H1 (cell line): Measurements from ENCODE around the gene DBNDD2. TPM values are rescaled to one million over a fixed set of nuclear protein-coding genes. Genes with fewer than 3 reads are reported as not detected.

ENCODE experiments used
- CTCF ChIA-PET: fragments of 300-600 bp; sonication (Branson Sonifier 250); formaldehyde crosslinking; loops from one replicate; lab custom pipeline; 2021; ENCODE audit not compliant: partially characterized antibody; lab: Charles Lee
- POLR2A ChIA-PET: fragments of 300-600 bp; sonication (Branson Sonifier 250); formaldehyde crosslinking; loops from one replicate; lab custom pipeline; 2021; ENCODE audit warnings: inconsistent platforms; ENCODE audit not compliant: partially characterized antibody; lab: Charles Lee
- DNase-seq, 2 experiments: peaks; one replicate each; pipeline versions ENCODE4 v3.0.0 to v3.0.0-alpha.2; 2010 to 2022; ENCODE audit warnings: low spot score in 2 of 2, low read depth in 1 of 2, mixed read lengths in 1 of 2
- FAIRE-seq: peaks from 2 replicates; lab custom pipeline; 2011; peaks lifted over from hg19 to GRCh38; lab: Jason Lieb, UNC
- H2AFZ ChIP-seq: 2 replicates; pipeline ENCODE4 v1.8.1; 2012; ENCODE audit warnings: low read length, inconsistent platforms
- H2AK5ac ChIP-seq: 2 replicates; pipeline ENCODE4 v1.6.1; 2013; ENCODE audit warnings: low read depth, low read length
- H2BK120ac ChIP-seq: replicated peaks from 2 replicates; pipeline ENCODE3; 2013; ENCODE audit warnings: low read depth, low read length, inconsistent platforms
- H2BK12ac ChIP-seq: 2 replicates; pipeline ENCODE4 v1.6.1; 2013; ENCODE audit warnings: low read depth, low read length
- H2BK15ac ChIP-seq: 2 replicates; pipeline ENCODE4 v1.6.1; 2013; ENCODE audit warnings: low read length
- H2BK20ac ChIP-seq: 2 replicates; pipeline ENCODE4 v1.6.1; 2013; ENCODE audit warnings: low read length
- H2BK5ac ChIP-seq: 2 replicates; pipeline ENCODE4 v1.6.1; 2013; ENCODE audit warnings: low read depth, low read length
- H3K14ac ChIP-seq: 2 replicates; pipeline ENCODE4 v1.6.1; 2013; ENCODE audit warnings: inconsistent platforms; ENCODE audit not compliant: insufficient read length
- H3K18ac ChIP-seq: 2 replicates; pipeline ENCODE4 v1.6.1; 2013; ENCODE audit warnings: low read length; ENCODE audit errors: extremely low read depth
- H3K23ac ChIP-seq: 2 replicates; pipeline ENCODE4 v1.6.1; 2013; ENCODE audit warnings: inconsistent platforms; ENCODE audit not compliant: insufficient read length
- H3K23me2 ChIP-seq: 2 replicates; pipeline ENCODE4 v1.6.1; 2013; ENCODE audit warnings: low read depth, low read length
- H3K27ac ChIP-seq: 2 replicates; pipeline ENCODE4 v1.6.1; 2011; ENCODE audit warnings: low read depth, low read length, inconsistent platforms
- H3K27me3 ChIP-seq, 4 experiments: replicated peaks in 1 of 4; 1 replicate in 1 of 4; 2 replicates in 3 of 4; pipeline versions ENCODE4 v1.6.1 to v1.8.1; 2011 to 2013; ENCODE audit warnings: low read length in 3 of 4, mild to moderate bottlenecking in 3 of 4, inconsistent platforms in 2 of 4, mixed read lengths in 2 of 4, moderate library complexity in 1 of 4; ENCODE audit not compliant: control insufficient read depth in 3 of 4, insufficient read depth in 3 of 4; ENCODE audit errors: extremely low read depth in 1 of 4
- H3K36me3 ChIP-seq, 4 experiments: 2 replicates each; pipeline versions ENCODE4 v1.6.1 to v1.8.1; 2011 to 2013; ENCODE audit warnings: mild to moderate bottlenecking in 4 of 4, low read length in 3 of 4, moderate library complexity in 2 of 4, control low read depth in 1 of 4, inconsistent platforms in 1 of 4; ENCODE audit not compliant: insufficient read depth in 4 of 4, control insufficient read depth in 2 of 4
- H3K4ac ChIP-seq: replicated peaks from 2 replicates; pipeline ENCODE3; 2013; ENCODE audit warnings: low read length, low read depth, mixed read lengths, inconsistent platforms; ENCODE audit not compliant: insufficient read length
- H3K4me1 ChIP-seq, 4 experiments: replicated peaks in 1 of 4; 1 replicate in 1 of 4; 2 replicates in 3 of 4; pipeline versions ENCODE4 v1.6.1 to v1.8.1; 2011 to 2013; ENCODE audit warnings: low read length in 3 of 4, inconsistent platforms in 2 of 4, mixed read lengths in 1 of 4; ENCODE audit not compliant: insufficient read depth in 4 of 4, control insufficient read depth in 3 of 4
- H3K4me2 ChIP-seq, 2 experiments: 2 replicates each; pipeline versions ENCODE4 v1.6.1 to v1.8.1; 2011 to 2013; ENCODE audit warnings: low read depth in 2 of 2, low read length in 2 of 2, control low read depth in 1 of 2, inconsistent platforms in 1 of 2, mild to moderate bottlenecking in 1 of 2; ENCODE audit not compliant: insufficient read depth in 1 of 2
- H3K4me3 ChIP-seq, 4 experiments: fragments of 200-600, 300-600 bp in 1 of 4; sonication (generic), shearing (Covaris generic), sonication (Bioruptor Twin) in 1 of 4; 2 replicates each; pipeline versions ENCODE4 v1.5.1 to v1.8.1; 2011 to 2016; ENCODE audit warnings: low read length in 4 of 4, low read depth in 3 of 4, control low read depth in 2 of 4, inconsistent platforms in 2 of 4, mild to moderate bottlenecking in 2 of 4, mixed read lengths in 1 of 4, moderate library complexity in 1 of 4; ENCODE audit not compliant: insufficient read depth in 2 of 4; ENCODE audit errors: extremely low read depth in 1 of 4
- H3K56ac ChIP-seq: replicated peaks from 2 replicates; pipeline ENCODE3; 2013; ENCODE audit warnings: low read depth, mild to moderate bottlenecking, mixed read lengths, low read length, inconsistent platforms; ENCODE audit not compliant: insufficient read length
- H3K79me1 ChIP-seq: 2 replicates; pipeline ENCODE4 v1.6.1; 2013; ENCODE audit warnings: low read depth, low read length, control low read depth
- H3K79me2 ChIP-seq, 2 experiments: 2 replicates each; pipeline versions ENCODE4 v1.6.1 to v1.8.1; 2012 to 2013; ENCODE audit warnings: low read length in 2 of 2, mild to moderate bottlenecking in 2 of 2, inconsistent platforms in 1 of 2; ENCODE audit not compliant: insufficient read depth in 2 of 2, control insufficient read depth in 1 of 2
- H3K9ac ChIP-seq, 4 experiments: replicated peaks in 1 of 4; 1 replicate in 1 of 4; 2 replicates in 3 of 4; pipeline versions ENCODE4 v1.6.1 to v1.8.1; 2011 to 2013; ENCODE audit warnings: low read depth in 3 of 4, low read length in 3 of 4, control low read depth in 2 of 4, mild to moderate bottlenecking in 2 of 4, moderate library complexity in 2 of 4, inconsistent platforms in 1 of 4; ENCODE audit errors: extremely low read depth in 1 of 4
- H3K9me3 ChIP-seq, 2 experiments: 2 replicates each; pipeline versions ENCODE4 v1.6.1 to v1.8.1; 2012 to 2013; ENCODE audit warnings: mild to moderate bottlenecking in 2 of 2, moderate library complexity in 2 of 2, control low read depth in 1 of 2, inconsistent platforms in 1 of 2, low read depth in 1 of 2, low read length in 1 of 2, mixed read lengths in 1 of 2; ENCODE audit not compliant: insufficient read depth in 2 of 2
- H4K20me1 ChIP-seq, 2 experiments: replicated peaks in 1 of 2; 2 replicates each; pipeline versions ENCODE3 to v1.8.1; 2011 to 2013; ENCODE audit warnings: inconsistent platforms in 2 of 2, low read length in 2 of 2, mild to moderate bottlenecking in 1 of 2; ENCODE audit not compliant: insufficient read depth in 2 of 2, control insufficient read depth in 1 of 2
- H4K5ac ChIP-seq: 2 replicates; pipeline ENCODE4 v1.6.1; 2013; ENCODE audit warnings: low read length, low read depth, mixed read lengths, inconsistent platforms; ENCODE audit not compliant: insufficient read length
- H4K8ac ChIP-seq: 2 replicates; pipeline ENCODE4 v1.8.0; 2013; ENCODE audit warnings: mild to moderate bottlenecking, moderate library complexity, low read length, inconsistent platforms; ENCODE audit not compliant: insufficient read depth; ENCODE audit errors: extremely low read depth
- H4K91ac ChIP-seq: replicated peaks from 2 replicates; pipeline ENCODE3; 2013; ENCODE audit warnings: low read length, mixed read lengths, inconsistent platforms; ENCODE audit not compliant: insufficient read length
- GABPA ChIP-seq: IDR thresholded peaks from 2 replicates; pipeline ENCODE4 v1.6.1; 2011; ENCODE audit warnings: mild to moderate bottlenecking, low read length, moderate library complexity, borderline replicate concordance; ENCODE audit not compliant: insufficient read depth
- HDAC6 ChIP-seq: IDR thresholded peaks from one replicate; pipeline ENCODE4 v1.7.1; 2012; ENCODE audit warnings: low read depth, mild to moderate bottlenecking, inconsistent platforms, low read length, moderate library complexity
- SP2 ChIP-seq: IDR thresholded peaks from 2 replicates; pipeline ENCODE4 v1.6.1; 2012; ENCODE audit warnings: mild to moderate bottlenecking, low read length, inconsistent platforms
- SRF ChIP-seq: IDR thresholded peaks from 2 replicates; pipeline ENCODE4 v1.6.1; 2011; ENCODE audit warnings: mild to moderate bottlenecking, low read depth, low read length, moderate library complexity
- WGBS, 2 experiments: shearing (Covaris generic) in 1 of 2; methylation state at CpG; one replicate each; pipeline versions ENCODE4 v1.1.6 to v1.1.7; 2013 to 2015; ENCODE audit warnings: low lambda C conversion rate in 2 of 2, mixed read lengths in 2 of 2, inconsistent platforms in 1 of 2, low coverage in 1 of 2, missing lambda C conversion rate in 1 of 2; ENCODE audit not compliant: insufficient replicate concordance in 2 of 2, insufficient coverage in 1 of 2, insufficient read length in 1 of 2; ENCODE audit errors: extremely low coverage in 1 of 2, missing lambda C conversion rate in 1 of 2; 5-methylcytosine and 5-hydroxymethylcytosine counted together
- polyA plus RNA-seq, 7 experiments: library from polyadenylated mRNA; depleted of rRNA in 3 of 7; stranded (reverse) in 5 of 7; unstranded in 2 of 7; fragments of >200 nt in 5 of 7; fragments of 200-250 nt in 2 of 7; gene quantifications; 1 replicate in 5 of 7; 2 replicates in 1 of 7; 4 replicates in 1 of 7; pipeline versions ENCODE4 v1.2.1 to v1.2.3, GENCODE V29; 2011 to 2013; ENCODE audit warnings: missing spikeins in 2 of 7, mixed read lengths in 2 of 7
- total RNA-seq: library from RNA; stranded (reverse); fragmentation: NEBNext Ultra II Directional; extraction: Animal tissue kit (Norgen Biotek cat#: 25700); gene quantifications from 2 replicates; pipeline ENCODE4 v1.2.1, GENCODE V29; 2021

DBNDD2 gene
- total and polyA plus RNA-seq, 2 of the 8 experiments (the other 6 are each of a cell fraction or from before 2014, with no cell fraction given), result 55.8 to 96.3 TPM

GRCh38 chr20:45415822-45416637 is 7.9 kb downstream of the DBNDD2 start, which contains the start of gene PIGT:
PIGT (plus strand) TSS chr20:45416141; CDS start chr20:45416157, 16 bp downstream.
- Histone ChIP-seq H4K5ac (peak within 1 kb of the TSS; percentile 86), H3K79me1 (peaks cover 3% of the 10 kb centered on the region), H4K8ac (peak within 1 kb of the TSS; percentile 98), H3K18ac (peak within 1 kb of the TSS; percentile 62; the same call in 1 of the 2 replicates), H3K27ac (peak within 1 kb of the TSS; percentile 49), H2BK12ac (no peak within 1 kb of the TSS; the same call in 1 of the 2 replicates), H3K56ac (peak within 1 kb of the TSS; percentile 59), H3K4me1 (peaks cover 0 to 5% (median 2%) of the 10 kb centered on the region in 4 experiments; a peak in 3 of 7 replicates), H3K9me3 (no peaks in the 10 kb centered on the region), H3K4ac (no peak within 1 kb of the TSS), H2AK5ac (no peak within 1 kb of the TSS), H3K23me2 (peaks cover 6% of the 10 kb centered on the region), H3K4me3 (peak within 1 kb of the TSS; percentile 74 to 89 (median 82)), H2BK15ac (no peak within 1 kb of the TSS), H3K23ac (no peak within 1 kb of the TSS), H3K36me3 (peaks cover 9 to 24% (median 16%) of the 10 kb centered on the region in 4 experiments), H3K27me3 (no peaks in the 10 kb centered on the region), H3K4me2 (peak within 1 kb of the TSS; percentile 88 to 91), H3K79me2 (peaks cover 0 to 20% of the 10 kb centered on the region in 2 experiments; a peak in 2 of 4 replicates), H2AFZ (peak within 1 kb of the TSS; percentile 63), H2BK20ac (no peak within 1 kb of the TSS), H2BK5ac (peak within 1 kb of the TSS; percentile 84; the same call in 1 of the 2 replicates), H3K9ac (peak within 1 kb of the TSS; percentile 64 to 77 (median 73)), H4K91ac (no peak within 1 kb of the TSS), H4K20me1 (peaks cover 0 to 4% of the 10 kb centered on the region in 2 experiments), H3K14ac (no peak within 1 kb of the TSS), H2BK120ac (no peak within 1 kb of the TSS)
- ChIA-PET POLR2A (interaction anchor here (0.7 to 6.8 kb wide), 9 partner anchors 10 to 78 kb away, joined by 3 to 71 read pairs (median 4); partner anchors contain the start of genes DBNDD2 and WFDC2), CTCF (interaction anchor here (1.0 to 6.7 kb wide), 8 partner anchors 9 to 123 kb away, joined by 4 to 54 read pairs (median 9); partner anchors contain the start of gene SYS1)
- 1% methylated on average over 52 of the region's 52 CpGs; no CpG with 5 or more reads in 1 of the 2 experiments for WGBS, 2 experiments
- FAIRE-seq (no peak), DNase-seq (peak; percentile 54 to 84)
- TF ChIP-seq SRF (0 out of 2 replicates have a peak, but pooled peaks have one; percentile 8), HDAC6 (no peak), SP2 (no peak), GABPA (peak; percentile 80; the same call in 1 of the 2 replicates)
